Hepatocyte (in vitro differentiated cells): ENCODE data around the gene TRIM52. TPM values are rescaled to one million over a fixed set of nuclear protein-coding genes. Genes with fewer than 3 reads are reported as not detected.

Source experiments
- DNase-seq: peaks from one replicate; pipeline ENCODE4 v3.0.0-alpha.2; 2016; ENCODE audit warnings: low spot score
- H2AFZ ChIP-seq: fragments of 200-600 bp; sonication (generic); 2 replicates; pipeline ENCODE4 v1.6.0; 2016; ENCODE audit warnings: antibody characterized with exemption, mild to moderate bottlenecking
- H3K27ac ChIP-seq: fragments of 200-600 bp; sonication (generic); 2 replicates; pipeline ENCODE4 v1.5.1; 2016; ENCODE audit warnings: mild to moderate bottlenecking
- H3K27me3 ChIP-seq: fragments of 200-600 bp; sonication (generic); 2 replicates; pipeline ENCODE4 v1.6.1; 2016
- H3K36me3 ChIP-seq: fragments of 200-600 bp; sonication (generic); replicated peaks from 2 replicates; pipeline ENCODE4 v1.5.1; 2016; ENCODE audit warnings: low read depth; ENCODE audit not compliant: insufficient read depth
- H3K4me1 ChIP-seq: fragments of 200-600 bp; sonication (generic); 2 replicates; pipeline ENCODE4 v1.5.1; 2016; ENCODE audit warnings: mild to moderate bottlenecking, moderate library complexity; ENCODE audit not compliant: insufficient read depth
- H3K4me2 ChIP-seq: fragments of 200-600 bp; sonication (generic); 2 replicates; pipeline ENCODE4 v1.6.0; 2016
- H3K4me3 ChIP-seq: fragments of 200-600 bp; sonication (generic); 2 replicates; pipeline ENCODE4 v1.5.1; 2016; ENCODE audit warnings: mild to moderate bottlenecking
- H3K79me2 ChIP-seq: fragments of 200-600 bp; sonication (generic); 2 replicates; pipeline ENCODE4 v1.6.0; 2017; ENCODE audit warnings: mild to moderate bottlenecking
- H3K9me2 ChIP-seq: fragments of 200-600 bp; sonication (generic); replicated peaks from 2 replicates; pipeline ENCODE4 v1.6.0; 2017; ENCODE audit warnings: mild to moderate bottlenecking; ENCODE audit not compliant: insufficient read depth
- H3K9me3 ChIP-seq: fragments of 200-600 bp; sonication (generic); 2 replicates; pipeline ENCODE4 v1.5.1; 2016; ENCODE audit warnings: low read depth, mild to moderate bottlenecking
- H4K20me1 ChIP-seq: fragments of 200-600 bp; sonication (generic); 2 replicates; pipeline ENCODE4 v1.6.0; 2016; ENCODE audit warnings: mild to moderate bottlenecking; ENCODE audit not compliant: insufficient read depth, poor library complexity, severe bottlenecking
- EZH2 ChIP-seq: fragments of 200-600 bp; sonication (generic); IDR thresholded peaks from 2 replicates; pipeline ENCODE4 v1.6.1; 2016; ENCODE audit warnings: antibody characterized with exemption, mild to moderate bottlenecking, borderline replicate concordance
- EZH2phosphoT487 ChIP-seq: fragments of 200-600 bp; sonication (generic); IDR thresholded peaks from one replicate; pipeline ENCODE4 v1.6.1; 2018; ENCODE audit warnings: antibody characterized with exemption, mild to moderate bottlenecking, low read depth, moderate library complexity; ENCODE audit not compliant: unreplicated experiment, severe bottlenecking
- WGBS: methylation state at CpG from one replicate; pipeline ENCODE4 v1.1.6; 2016; ENCODE audit warnings: low lambda C conversion rate; ENCODE audit errors: missing lambda C conversion rate; 5-methylcytosine and 5-hydroxymethylcytosine counted together
- polyA plus RNA-seq: library from polyadenylated mRNA; unstranded; fragments of >200 nt; fragmentation: Nextera tagmentation; extraction: Ambion mirVana; gene quantifications from 2 replicates; pipeline ENCODE4 v1.2.1, GENCODE V29; 2016
- total RNA-seq: library from RNA; depleted of rRNA; stranded (reverse); fragments of >200 nt; gene quantifications from 2 replicates; pipeline ENCODE4 v1.2.3, GENCODE V29; 2014
- TF ChIP-seq, protein P1 (sequence below): fragments of 200-600 bp; sonication (generic); IDR thresholded peaks from 2 replicates; pipeline ENCODE4 v1.5.1; 2016; ENCODE audit warnings: antibody characterized with exemption, mild to moderate bottlenecking; ENCODE audit not compliant: poor library complexity

TRIM52 gene
- total and polyA plus RNA-seq, 2 experiments from 2014 or later = 9.9 to 13.2 TPM

- 1% methylated on average over 58 of the region's 59 CpGs for WGBS
- Histone ChIP-seq H3K4me3 (peak within 1 kb of the TSS; percentile 68), H3K9me3 (no peaks in the 10 kb centered on the region), H3K4me2 (peak within 1 kb of the TSS; percentile 83), H3K27ac (peak within 1 kb of the TSS; percentile 98), H3K9me2 (no peaks in the 10 kb centered on the region), H3K79me2 (peaks cover 43% of the 10 kb centered on the region), H3K4me1 (peaks cover 6% of the 10 kb centered on the region), H4K20me1 (no peaks in the 10 kb centered on the region), H3K27me3 (no peaks in the 10 kb centered on the region), H2AFZ (peak within 1 kb of the TSS; percentile 76), H3K36me3 (no peaks in the 10 kb centered on the region)
- TF ChIP-seq EZH2phosphoT487 (no peak), EZH2 (no peak)
- TF ChIP-seq, protein P1, sequence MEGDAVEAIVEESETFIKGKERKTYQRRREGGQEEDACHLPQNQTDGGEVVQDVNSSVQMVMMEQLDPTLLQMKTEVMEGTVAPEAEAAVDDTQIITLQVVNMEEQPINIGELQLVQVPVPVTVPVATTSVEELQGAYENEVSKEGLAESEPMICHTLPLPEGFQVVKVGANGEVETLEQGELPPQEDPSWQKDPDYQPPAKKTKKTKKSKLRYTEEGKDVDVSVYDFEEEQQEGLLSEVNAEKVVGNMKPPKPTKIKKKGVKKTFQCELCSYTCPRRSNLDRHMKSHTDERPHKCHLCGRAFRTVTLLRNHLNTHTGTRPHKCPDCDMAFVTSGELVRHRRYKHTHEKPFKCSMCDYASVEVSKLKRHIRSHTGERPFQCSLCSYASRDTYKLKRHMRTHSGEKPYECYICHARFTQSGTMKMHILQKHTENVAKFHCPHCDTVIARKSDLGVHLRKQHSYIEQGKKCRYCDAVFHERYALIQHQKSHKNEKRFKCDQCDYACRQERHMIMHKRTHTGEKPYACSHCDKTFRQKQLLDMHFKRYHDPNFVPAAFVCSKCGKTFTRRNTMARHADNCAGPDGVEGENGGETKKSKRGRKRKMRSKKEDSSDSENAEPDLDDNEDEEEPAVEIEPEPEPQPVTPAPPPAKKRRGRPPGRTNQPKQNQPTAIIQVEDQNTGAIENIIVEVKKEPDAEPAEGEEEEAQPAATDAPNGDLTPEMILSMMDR = no peak
- DNase-seq = peak; percentile 98
Observed at GRCh38 chr5:181223058-181223728, 37.8 kb downstream of the TRIM52 start, which contains the start of gene TRIM41. Gene TRIM41, plus strand, starts transcription at chr5:181223281. Its CDS starts 719 bp downstream, at chr5:181224000.

- H2AFZ ChIP-seq = peak overlapping the region; percentile 76
- H3K27ac ChIP-seq = peak overlapping the region; percentile 98
- H3K36me3 ChIP-seq = no peaks in the 10 kb centered on the region
- no peak for DNase-seq
- H4K20me1 ChIP-seq = no peaks in the 10 kb centered on the region
- H3K4me2 ChIP-seq = peak overlapping the region; percentile 83
- under 1% methylated on average over 18 of the region's 18 CpGs for WGBS
- no peaks in the 10 kb centered on the region for H3K9me3 ChIP-seq
- H3K4me1 ChIP-seq = peaks cover 6% of the 10 kb centered on the region
- TF ChIP-seq EZH2phosphoT487 = no peak
- TF ChIP-seq, protein P1 = peak; percentile 11
- H3K27me3 ChIP-seq = no peaks in the 10 kb centered on the region
- no peaks in the 10 kb centered on the region for H3K9me2 ChIP-seq
- peaks cover 37% of the 10 kb centered on the region for H3K79me2 ChIP-seq
- H3K4me3 ChIP-seq = peak overlapping the region; percentile 45
Observed at GRCh38 chr5:181222630-181223057, 38.3 kb downstream of the TRIM52 start.

- H3K79me2 ChIP-seq = peaks cover 31% of the 10 kb centered on the region
- H3K9me3 ChIP-seq = no peaks in the 10 kb centered on the region
- no peaks in the 10 kb centered on the region for H3K9me2 ChIP-seq
- H4K20me1 ChIP-seq = no peaks in the 10 kb centered on the region
- TF ChIP-seq EZH2phosphoT487 (no peak), EZH2 (no peak)
- TF ChIP-seq, protein P1 = no peak
- peak overlapping the region; percentile 45 for H3K4me3 ChIP-seq
- DNase-seq = peak; percentile 92
- no peaks in the 10 kb centered on the region for H3K36me3 ChIP-seq
- H3K27ac ChIP-seq = peak overlapping the region; percentile 98
- H3K4me1 ChIP-seq = peaks cover 6% of the 10 kb centered on the region
- WGBS = 4% methylated on average over 50 of the region's 50 CpGs
- H3K4me2 ChIP-seq = peak overlapping the region; percentile 83
- H3K27me3 ChIP-seq = no peaks in the 10 kb centered on the region
- peak overlapping the region; percentile 76 for H2AFZ ChIP-seq
Observed at GRCh38 chr5:181221792-181222629, 38.9 kb downstream of the TRIM52 start.
